NCI-H2029 treated with DMSO at 0.1 percent for 48 hours (cell line): ENCODE measurements around the gene CTTNBP2.

ENCODE experiments used
- DNase-seq: peaks from one replicate; lab custom pipeline; 2025; lab: John Stamatoyannopoulos, UW

The CTTNBP2 gene

GRCh38 chr7:117818232-117818631 lies 55.0 kb downstream of the CTTNBP2 start:
- no peak for DNase-seq

- no peak for DNase-seq
Observed at GRCh38 chr7:117816727-117817126, 56.5 kb downstream of the CTTNBP2 start.

GRCh38 chr7:117811696-117812095 lies 61.5 kb downstream of the CTTNBP2 start:
- no peak for DNase-seq

- DNase-seq: no peak
Observed at GRCh38 chr7:117810642-117811512, 62.4 kb downstream of the CTTNBP2 start.

- DNase-seq: no peak
Observed at GRCh38 chr7:117809958-117810357, 63.3 kb downstream of the CTTNBP2 start.

- DNase-seq: peak; percentile 59
Observed at GRCh38 chr7:117808910-117809705, 64.1 kb downstream of the CTTNBP2 start.

- peak; percentile 83 for DNase-seq
Observed at GRCh38 chr7:117808341-117808757, 64.9 kb downstream of the CTTNBP2 start.

GRCh38 chr7:117807676-117808075 lies 65.6 kb downstream of the CTTNBP2 start:
- DNase-seq: no peak

GRCh38 chr7:117806011-117806410 lies 67.2 kb downstream of the CTTNBP2 start:
- no peak for DNase-seq

- DNase-seq: no peak
Observed at GRCh38 chr7:117805241-117805640, 68.0 kb downstream of the CTTNBP2 start.

GRCh38 chr7:117803476-117803875 lies 69.8 kb downstream of the CTTNBP2 start:
- DNase-seq: no peak

GRCh38 chr7:117802660-117803059 lies 70.6 kb downstream of the CTTNBP2 start:
- no peak for DNase-seq

GRCh38 chr7:117800841-117801240 lies 72.4 kb downstream of the CTTNBP2 start:
- DNase-seq: no peak

- peak; percentile 40 for DNase-seq
Observed at GRCh38 chr7:117800406-117800805, 72.8 kb downstream of the CTTNBP2 start.

GRCh38 chr7:117796889-117797288 lies 76.4 kb downstream of the CTTNBP2 start:
- no peak for DNase-seq

GRCh38 chr7:117793976-117794375 lies 79.3 kb downstream of the CTTNBP2 start:
- no peak for DNase-seq

- DNase-seq: no peak
Observed at GRCh38 chr7:117793521-117793920, 79.7 kb downstream of the CTTNBP2 start.

GRCh38 chr7:117791877-117792780 lies 81.1 kb downstream of the CTTNBP2 start:
- DNase-seq: no peak

GRCh38 chr7:117790731-117791130 lies 82.5 kb downstream of the CTTNBP2 start:
- DNase-seq: no peak

- no peak for DNase-seq
Observed at GRCh38 chr7:117790251-117790650, 83.0 kb downstream of the CTTNBP2 start.

- no peak for DNase-seq
Observed at GRCh38 chr7:117785431-117785830, 87.8 kb downstream of the CTTNBP2 start.

- DNase-seq: no peak
Observed at GRCh38 chr7:117784315-117784714, 88.9 kb downstream of the CTTNBP2 start.
